ENCODE results near the gene RNF20.

Gene RNF20

GRCh38 chr9:101605547-101605946, 71.9 kb downstream of the RNF20 start:
- H3K4me1 ChIP-seq (ENCODE audit: insufficient read depth, insufficient read length) = no peaks in the 10 kb centered on the region

More at GRCh38 chr9:101605547-101605946, 71.9 kb downstream of the RNF20 start:
- Histone ChIP-seq H3K9me3 (ENCODE audit: insufficient read depth, low read length) (no peaks in the 10 kb centered on the region), H3K4me3 (ENCODE audit: insufficient read length, low read depth) (no peak overlapping the region), H3K27me3 (ENCODE audit: insufficient read depth, insufficient read length) (no peaks in the 10 kb centered on the region), H3K36me3 (ENCODE audit: insufficient read depth, insufficient read length, low read length) (no peaks in the 10 kb centered on the region), H3K9ac (ENCODE audit: insufficient read length, low read depth) (no peak overlapping the region)
- DNase-seq (ENCODE audit: low read depth, low spot score) = no peak
- TF ChIP-seq YY1 (IDR thresholded peaks at IDR 0.05; ENCODE audit: insufficient read depth, insufficient read length) (no peak), SUZ12 (IDR thresholded peaks at IDR 0.05; ENCODE audit: extremely low read depth, insufficient read depth, insufficient read length) (no peak), ZNF274 (IDR thresholded peaks at IDR 0.05; ENCODE audit: low read depth, low read length) (no peak)
